Right lung (tissue), 5 donors: ENCODE measurements around the gene GJD4. TPM values are rescaled to one million over a fixed set of nuclear protein-coding genes. Genes with fewer than 3 reads are reported as not detected.
A peak's percentile ranks its signal among the peaks of the same experiment; 100 is the strongest.

Experiments
- DNase-seq, 2 donors: peaks; one replicate each; pipeline ENCODE4 v3.0.0-alpha.2; 2013
- polyA plus RNA-seq, 5 donors: library from polyadenylated mRNA; unstranded; fragments of 120-200 nt; gene quantifications; one replicate each; pipeline versions ENCODE4 v1.2.1 to v1.2.3, GENCODE V29; 2013; ENCODE audit warnings: inconsistent platforms in 1 of 5, low replicate concordance in 1 of 5; ENCODE audit not compliant: insufficient read length in 5 of 5, insufficient read depth in 1 of 5

The GJD4 gene
- polyA plus RNA-seq, 5 donors, result 0.16 to 0.40 TPM; not detected in 3

GRCh38 chr10:35578618-35578956 lies 26.6 kb upstream of the GJD4 start:
- no peak for DNase-seq

GRCh38 chr10:35579116-35579515 lies 26.0 kb upstream of the GJD4 start:
- no peak for DNase-seq

- DNase-seq, result no peak
These were observed 25.3 kb upstream of the GJD4 start for GRCh38 chr10:35579726-35580422.

GRCh38 chr10:35580423-35580770 lies 24.7 kb upstream of the GJD4 start:
- no peak for DNase-seq

GRCh38 chr10:35581655-35582054 lies 23.5 kb upstream of the GJD4 start:
- DNase-seq, result no peak

GRCh38 chr10:35584946-35585345 lies 20.2 kb upstream of the GJD4 start:
- DNase-seq, result no peak

- no peak for DNase-seq
These were observed 19.8 kb upstream of the GJD4 start for GRCh38 chr10:35585356-35585755.

- no peak for DNase-seq
These were observed 19.1 kb upstream of the GJD4 start for GRCh38 chr10:35585903-35586535.

GRCh38 chr10:35588836-35589235 lies 16.3 kb upstream of the GJD4 start:
- DNase-seq, result no peak

- no peak for DNase-seq
These were observed 12.7 kb upstream of the GJD4 start for GRCh38 chr10:35592441-35592840.

- DNase-seq, result no peak
These were observed 10.7 kb upstream of the GJD4 start for GRCh38 chr10:35594115-35595079.

- DNase-seq, result no peak
These were observed 10.0 kb upstream of the GJD4 start for GRCh38 chr10:35595106-35595505.

- DNase-seq, result no peak
These were observed 6.8 kb upstream of the GJD4 start for GRCh38 chr10:35598379-35598778.

- DNase-seq, result no peak
These were observed 4.9 kb upstream of the GJD4 start for GRCh38 chr10:35600193-35600592.

GRCh38 chr10:35606430-35606829 lies 1.3 kb downstream of the GJD4 start:
- DNase-seq, result peak; percentile 65 to 70

GRCh38 chr10:35607475-35608327 lies 2.6 kb downstream of the GJD4 start:
- DNase-seq, result no peak

GRCh38 chr10:35608328-35608672 lies 3.2 kb downstream of the GJD4 start:
- no peak for DNase-seq

GRCh38 chr10:35611750-35612149 lies 6.6 kb downstream of the GJD4 start:
- DNase-seq, result no peak

- no peak for DNase-seq
These were observed 7.4 kb downstream of the GJD4 start for GRCh38 chr10:35612385-35613106.

GRCh38 chr10:35613107-35613440 lies 7.9 kb downstream of the GJD4 start:
- DNase-seq, result no peak

GRCh38 chr10:35613597-35614226 lies 8.6 kb downstream of the GJD4 start:
- DNase-seq, result no peak
